Bone marrow (tissue), 2 donors: ENCODE measurements around the gene F8A2.
"Not testable (repeated sequence)": the region's sequence is repeated elsewhere in the genome, so short reads cannot be mapped to it uniquely, and the experiment has no call there.

Source experiments
- DNase-seq, 2 donors: peaks; one replicate each; lab custom pipeline; 2025; lab: John Stamatoyannopoulos, UW

The F8A2 gene

DNA sequence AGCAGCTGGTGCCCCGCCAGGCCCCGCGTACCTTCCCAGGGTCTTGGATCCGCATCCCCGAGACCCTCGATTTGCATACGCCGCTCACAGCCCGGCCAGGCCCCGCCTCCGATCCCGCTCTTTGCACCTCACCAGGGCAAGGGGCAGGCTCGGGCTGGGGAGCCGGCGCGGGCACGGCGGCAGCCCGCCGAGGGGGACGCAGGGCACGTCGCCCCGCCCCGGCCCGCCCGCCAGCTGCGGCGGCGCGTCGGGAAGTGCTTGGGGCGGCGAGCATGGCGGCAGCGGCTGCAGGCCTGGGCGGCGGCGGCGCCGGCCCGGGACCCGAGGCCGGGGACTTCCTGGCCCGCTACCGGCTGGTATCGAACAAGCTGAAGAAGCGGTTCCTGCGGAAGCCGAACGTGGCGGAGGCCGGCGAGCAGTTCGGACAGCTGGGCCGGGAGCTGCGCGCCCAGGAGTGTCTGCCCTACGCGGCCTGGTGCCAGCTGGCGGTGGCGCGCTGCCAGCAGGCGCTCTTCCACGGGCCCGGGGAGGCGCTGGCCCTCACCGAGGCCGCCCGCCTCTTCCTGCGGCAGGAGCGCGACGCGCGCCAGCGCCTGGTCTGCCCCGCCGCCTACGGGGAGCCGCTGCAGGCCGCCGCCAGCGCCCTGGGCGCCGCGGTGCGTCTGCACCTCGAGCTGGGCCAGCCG lies at the start of gene F8A2:
F8A2 (plus strand) TSS at position 253 of the 686 bp plus-strand sequence; CDS start at position 273, 20 bp downstream.
- DNase-seq = not testable (repeated sequence)

DNA sequence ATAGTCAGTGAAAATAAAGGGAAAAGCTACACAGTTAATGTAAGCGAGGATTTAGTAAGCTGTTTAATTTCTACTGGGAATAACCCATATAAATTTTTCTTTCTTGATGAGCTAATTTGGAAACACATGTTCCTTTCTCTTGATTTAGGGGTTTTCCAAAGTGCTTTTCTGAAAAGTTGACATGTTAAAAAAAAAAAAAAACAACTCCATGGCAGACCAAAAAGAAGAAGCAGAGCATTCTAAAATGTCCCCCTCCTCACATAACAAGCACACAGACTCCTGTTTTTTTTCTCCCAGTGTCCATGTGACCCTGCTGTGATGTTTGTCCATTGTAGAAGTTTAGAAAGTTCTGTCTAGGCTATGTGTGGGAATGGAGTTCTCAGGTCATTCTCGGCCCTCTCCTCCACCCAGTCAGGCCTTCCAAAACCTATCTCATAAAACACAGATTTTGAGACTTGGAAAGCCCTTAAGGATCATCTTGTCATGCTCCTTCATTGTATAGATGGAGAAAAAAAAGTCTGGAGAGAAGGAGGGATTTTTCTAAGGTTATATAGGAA lies 48.3 kb upstream of the F8A2 start:
- peak in 1 of 2 donors; percentile 9 for DNase-seq

DNA sequence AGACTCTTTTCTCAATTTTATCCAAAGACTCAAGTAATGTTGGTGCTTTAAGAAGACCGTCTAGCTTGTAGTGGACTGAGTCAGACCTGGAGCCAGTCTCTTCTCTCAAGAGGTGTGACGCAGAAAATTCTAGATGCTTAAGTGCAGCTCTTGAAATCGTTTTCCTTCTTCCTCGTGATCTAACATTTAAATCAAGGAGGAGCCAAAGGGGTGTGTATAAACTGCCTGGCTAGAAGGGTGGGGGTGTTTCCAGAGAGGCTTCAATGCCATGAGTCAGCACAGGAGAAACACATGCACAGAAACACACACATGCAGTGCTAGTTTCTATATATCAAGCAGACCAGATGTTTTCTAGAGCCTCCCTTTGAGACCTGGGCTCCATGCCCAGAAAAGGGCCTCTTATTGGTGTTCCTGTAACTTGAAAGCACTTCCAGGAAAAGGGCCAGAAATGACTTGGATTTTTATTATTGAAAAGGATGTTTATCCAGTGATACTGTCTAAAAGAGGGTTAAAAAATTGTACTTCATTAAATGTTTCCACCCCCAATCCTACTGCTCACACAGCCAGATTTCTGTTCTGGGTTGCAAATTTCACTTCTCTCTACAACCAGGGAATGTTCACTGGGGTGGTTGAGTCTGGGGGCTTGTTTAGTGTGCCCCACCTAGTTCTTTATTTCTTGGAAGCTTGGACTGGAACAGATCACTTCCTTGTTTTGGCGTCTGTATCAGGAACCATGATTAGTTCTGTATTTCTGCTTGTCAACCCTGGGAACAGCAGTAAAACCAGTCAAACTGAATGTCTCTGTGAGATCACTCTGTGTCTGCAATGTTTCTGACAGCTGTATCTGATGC lies 47.2 kb upstream of the F8A2 start, which contains the start of gene CLIC2:
CLIC2 (minus strand) TSS at position 129 of the 851 bp plus-strand sequence. CDS start 187 bp downstream, outside the sequence.
- peak in 1 of 2 donors; percentile 87 for DNase-seq

DNA sequence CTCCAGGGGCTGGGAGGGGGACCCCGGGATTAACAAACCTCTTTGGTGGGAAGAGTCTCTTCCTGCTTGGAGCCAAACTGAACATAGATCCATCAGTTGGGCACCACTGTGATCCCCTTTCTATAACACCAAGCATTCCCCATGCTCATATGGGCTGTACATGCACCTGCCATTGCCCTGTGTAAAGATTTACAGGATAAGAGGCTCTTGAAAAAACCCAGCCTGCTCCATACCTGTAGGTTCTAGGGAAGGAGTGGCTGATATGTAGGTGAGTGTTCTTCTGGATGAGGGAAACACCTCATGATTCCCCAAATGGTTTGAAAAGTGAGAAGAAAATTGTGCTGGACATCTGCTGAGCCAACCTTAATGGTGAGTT lies 46.6 kb upstream of the F8A2 start:
- DNase-seq = not testable (repeated sequence)

DNA sequence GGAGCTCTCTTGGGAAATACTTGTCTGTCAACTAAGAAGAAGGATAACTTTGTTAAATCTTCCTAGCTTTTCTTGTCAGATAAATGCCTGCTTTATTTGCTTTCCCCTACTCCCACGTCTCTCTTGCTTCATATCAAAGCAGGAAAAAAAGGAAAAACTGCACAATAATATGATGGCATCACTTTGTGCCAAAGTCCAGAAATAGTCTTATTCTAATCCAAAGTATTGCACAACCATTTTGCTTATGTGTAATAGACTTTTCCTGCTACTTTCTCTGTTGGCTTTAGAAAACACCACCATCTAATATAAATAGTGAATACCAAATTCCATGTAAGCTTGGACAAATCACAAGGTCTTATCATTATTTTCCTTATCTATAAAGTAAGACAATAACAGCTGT lies 36.2 kb upstream of the F8A2 start:
- DNase-seq = not testable (repeated sequence)

DNA sequence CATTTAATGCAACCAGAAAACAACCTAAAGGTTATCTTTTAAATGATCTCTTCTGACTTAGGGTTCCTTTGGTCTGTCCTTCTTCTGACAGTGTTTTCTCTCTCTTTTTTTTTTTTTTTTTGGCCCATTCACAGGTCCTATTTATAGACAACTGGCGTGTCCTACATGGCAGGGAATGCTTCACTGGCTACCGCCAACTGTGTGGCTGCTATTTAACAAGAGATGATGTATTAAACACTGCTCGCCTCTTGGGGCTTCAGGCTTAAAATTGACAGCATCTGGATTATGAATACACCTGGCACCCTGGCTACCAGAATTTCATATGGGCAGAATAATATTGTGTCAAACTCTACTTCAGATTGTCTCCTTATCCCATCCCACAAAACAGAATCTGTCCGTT lies 32.4 kb upstream of the F8A2 start:
- DNase-seq = not testable (repeated sequence)

DNA sequence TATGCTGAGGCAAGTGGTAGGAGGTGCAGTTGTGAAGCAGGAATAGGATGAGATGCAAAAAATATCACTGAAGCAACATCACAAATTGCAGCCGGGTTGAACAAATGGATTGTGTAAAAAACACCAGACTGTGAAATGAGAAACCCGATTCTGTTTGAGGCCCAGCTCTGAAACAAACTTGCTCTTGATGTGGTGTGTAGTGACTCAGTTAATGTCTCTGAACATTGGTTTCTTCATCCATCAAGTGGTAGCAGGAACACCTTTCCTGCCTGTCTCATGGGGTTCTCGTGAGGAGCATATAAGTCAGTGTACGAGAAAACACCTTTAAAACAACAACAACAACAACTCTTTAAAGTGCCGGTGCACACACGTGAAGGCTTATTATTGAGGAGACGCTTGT lies 18.2 kb upstream of the F8A2 start:
- not testable (repeated sequence) for DNase-seq

DNA sequence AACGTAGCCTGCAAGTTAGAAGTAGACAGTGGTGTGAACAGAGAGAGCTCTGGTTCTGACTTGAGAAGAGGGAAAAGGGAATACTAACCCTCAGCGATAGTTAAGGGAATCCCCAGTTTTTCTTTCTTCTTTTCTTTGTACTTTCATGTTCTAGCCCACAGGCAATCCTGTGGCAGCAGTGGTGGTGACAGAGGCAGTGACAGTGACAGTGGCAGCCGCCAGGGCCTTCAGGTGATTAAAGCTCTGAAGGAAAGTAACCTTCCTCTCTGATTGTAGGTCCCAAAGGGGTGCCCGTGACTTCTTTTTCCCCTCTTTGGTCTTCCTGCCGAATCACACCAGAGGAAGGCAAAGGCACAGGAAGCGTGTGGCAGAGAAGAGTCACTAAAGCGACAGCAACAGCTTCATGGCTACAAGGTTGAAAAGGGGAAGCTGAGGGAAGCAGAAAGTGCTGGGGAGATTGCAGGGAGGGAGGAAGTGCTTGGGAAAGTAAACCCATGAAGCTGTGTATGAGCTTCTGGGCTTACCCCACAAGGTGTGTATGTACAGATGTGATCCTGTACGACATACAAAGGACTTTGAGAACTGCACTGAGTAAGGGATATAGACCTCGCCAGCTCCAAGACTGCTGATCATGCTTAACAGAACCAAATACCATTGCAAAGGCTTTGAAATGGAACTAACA lies 8.0 kb upstream of the F8A2 start:
- DNase-seq = not testable (repeated sequence)

DNA sequence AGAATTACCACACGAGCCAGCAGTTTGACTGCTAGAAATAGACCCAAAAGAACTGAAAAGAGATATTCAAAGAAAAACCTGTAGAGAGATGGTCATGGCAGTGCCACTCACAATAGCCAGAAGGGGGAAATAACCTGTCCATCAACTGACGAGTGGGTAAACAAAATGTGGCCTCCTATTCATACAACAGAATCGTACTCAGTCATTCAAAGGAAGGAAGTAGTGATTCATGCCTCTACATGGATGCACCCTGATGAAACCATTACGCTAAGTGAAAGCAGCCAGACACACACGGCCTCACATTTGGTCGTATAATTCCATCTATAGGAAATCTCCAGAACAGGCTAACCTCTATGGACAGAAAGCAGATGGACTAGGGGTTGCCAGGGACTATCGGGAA lies 2.1 kb upstream of the F8A2 start:
- DNase-seq = not testable (repeated sequence)

DNA sequence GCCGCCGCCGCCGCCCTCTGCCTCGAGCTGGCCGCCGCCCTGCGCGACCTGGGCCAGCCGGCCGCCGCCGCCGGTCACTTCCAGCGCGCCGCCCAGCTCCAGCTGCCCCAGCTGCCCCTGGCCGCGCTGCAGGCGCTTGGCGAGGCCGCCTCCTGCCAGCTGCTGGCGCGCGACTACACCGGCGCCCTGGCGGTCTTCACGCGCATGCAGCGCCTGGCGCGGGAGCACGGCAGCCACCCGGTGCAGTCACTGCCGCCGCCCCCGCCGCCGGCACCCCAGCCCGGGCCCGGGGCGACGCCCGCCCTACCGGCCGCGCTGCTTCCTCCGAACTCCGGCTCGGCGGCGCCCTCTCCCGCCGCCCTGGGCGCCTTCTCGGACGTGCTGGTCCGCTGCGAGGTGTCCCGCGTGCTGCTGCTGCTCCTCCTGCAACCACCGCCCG lies 653 bp downstream of the F8A2 start:
- not testable (repeated sequence) for DNase-seq

DNA sequence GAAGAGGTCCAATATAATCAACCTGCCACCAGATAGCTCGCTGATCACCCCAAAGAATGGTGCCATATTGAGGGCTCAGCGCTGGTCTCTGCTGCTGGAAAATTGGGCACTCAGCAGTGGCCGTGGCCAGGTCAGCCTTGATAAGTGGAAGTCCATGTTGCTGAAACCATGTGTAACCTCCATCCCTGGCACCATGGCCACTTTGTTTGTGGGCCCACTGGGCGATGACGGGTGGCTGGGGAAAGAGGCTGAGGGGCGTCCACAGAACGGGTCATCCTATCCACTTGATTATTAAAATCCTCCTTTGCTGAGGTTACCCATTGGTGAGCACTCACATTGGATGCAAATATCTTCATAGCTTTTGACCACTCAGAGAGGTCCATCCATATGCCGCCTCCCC lies 7.7 kb downstream of the F8A2 start:
- no peak for DNase-seq

DNA sequence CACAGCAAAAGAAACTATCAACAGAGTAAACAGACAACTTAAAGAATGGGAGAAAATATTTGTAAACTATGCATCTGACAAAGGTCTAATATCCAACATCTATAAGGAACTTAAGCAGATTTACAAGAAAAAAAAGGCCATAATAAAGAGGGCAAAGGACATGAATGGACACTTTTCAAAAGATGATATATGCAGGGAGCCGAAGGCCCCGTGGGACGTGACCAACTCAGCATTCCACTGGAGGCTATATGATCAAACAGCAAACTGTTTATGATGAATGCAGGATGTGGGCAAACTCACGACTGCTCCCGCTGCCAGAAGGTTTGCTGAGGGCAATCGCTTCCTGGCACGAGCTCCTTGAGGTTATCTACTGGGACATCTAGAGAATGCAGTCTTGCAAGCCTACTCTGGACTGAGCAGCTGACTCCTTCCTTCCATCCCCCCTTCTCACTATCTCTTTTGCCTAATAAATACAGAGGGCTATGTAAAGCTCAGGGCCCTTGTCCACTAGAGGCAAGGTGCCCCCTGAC lies 12.9 kb downstream of the F8A2 start:
- not testable (repeated sequence) for DNase-seq

DNA sequence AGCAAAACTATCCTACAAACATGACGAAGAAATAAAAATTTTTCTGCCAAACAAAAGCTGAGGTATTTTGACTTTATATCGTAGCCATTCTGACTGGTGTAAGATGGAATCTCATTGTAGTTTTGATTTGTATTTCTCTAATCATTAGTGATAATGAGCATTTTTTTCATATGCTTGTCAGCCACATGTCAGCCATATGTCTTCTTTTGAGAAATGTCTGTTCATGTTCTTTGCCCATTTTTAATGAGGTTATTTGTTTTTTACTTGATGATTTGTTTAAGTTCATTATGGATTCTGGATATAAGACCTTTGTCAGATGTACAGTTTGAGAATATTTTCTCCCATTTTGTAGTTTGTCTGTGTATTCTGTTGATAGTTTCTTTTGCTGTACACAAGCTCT lies 24.5 kb downstream of the F8A2 start:
- DNase-seq = no peak

DNA sequence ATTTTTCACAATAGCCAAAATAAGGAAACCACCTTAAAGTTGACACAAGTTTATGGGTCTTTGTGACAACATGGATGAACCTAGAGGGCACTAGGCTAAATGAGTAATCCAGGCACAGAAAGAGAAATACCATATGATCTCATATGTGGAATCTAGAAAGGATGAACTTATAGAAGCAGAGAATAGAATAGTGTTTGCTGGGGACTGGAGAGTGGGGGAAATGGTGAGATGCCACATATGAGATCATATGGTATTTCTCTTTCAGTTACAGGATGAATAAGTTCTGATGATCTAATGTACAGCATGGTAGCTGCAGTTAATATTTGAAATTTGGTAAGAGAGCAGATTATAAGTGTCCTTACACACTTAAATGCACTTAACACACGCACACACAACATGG lies 35.9 kb downstream of the F8A2 start:
- no peak for DNase-seq
